GM18868 (cell line): ENCODE results near the gene SMYD4.

Experiments used
- ATAC-seq: cut with Tn5 transposase; IDR thresholded peaks from one replicate; pipeline ENCODE4 v1.9.1; 2021; ENCODE audit warnings: mild to moderate bottlenecking, moderate library complexity; ENCODE audit not compliant: unreplicated experiment

Gene SMYD4

DNA sequence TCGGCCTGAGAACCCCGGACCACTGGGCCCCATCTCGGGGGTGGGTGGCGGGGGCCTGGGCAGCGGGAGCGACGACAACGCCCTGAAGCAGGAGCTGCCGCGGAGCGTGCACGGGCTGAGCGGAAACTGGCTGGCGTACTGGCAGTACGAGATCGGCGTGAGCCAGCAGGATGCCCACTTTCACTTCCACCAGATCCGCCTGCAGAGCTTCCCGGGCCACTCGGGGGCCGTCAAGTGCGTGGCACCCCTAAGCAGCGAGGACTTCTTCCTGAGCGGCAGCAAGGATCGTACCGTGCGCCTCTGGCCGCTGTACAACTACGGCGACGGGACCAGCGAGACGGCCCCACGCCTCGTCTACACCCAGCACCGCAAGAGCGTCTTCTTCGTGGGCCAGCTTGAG is 95.9 kb downstream of the SMYD4 start:
- ATAC-seq = no peak

DNA sequence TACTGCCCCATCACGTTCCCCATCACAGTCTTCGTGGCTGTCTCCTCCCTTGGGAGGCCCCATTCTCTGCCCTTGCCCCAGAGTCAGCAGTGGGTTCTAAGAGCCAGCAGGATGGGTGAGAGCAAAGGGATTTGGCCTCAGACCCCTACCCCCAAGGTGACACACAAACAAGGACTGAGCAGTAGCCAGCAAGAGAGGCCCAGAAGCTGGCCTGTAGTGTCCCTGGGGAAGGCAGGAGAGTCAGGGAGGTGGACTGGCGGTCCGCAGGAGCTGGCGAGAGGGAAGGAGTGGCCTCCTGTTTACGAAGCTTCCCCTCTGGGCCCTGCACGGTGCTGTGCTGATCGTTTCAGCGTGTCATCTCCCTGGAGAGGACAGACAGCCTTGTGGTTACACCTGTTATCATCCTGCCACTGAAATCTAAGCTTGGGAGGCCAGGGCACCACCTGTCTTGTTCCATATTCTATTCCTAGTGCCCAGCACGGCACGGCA is 96.8 kb downstream of the SMYD4 start:
- ATAC-seq = no peak

- no peak for ATAC-seq
Measured at GRCh38 chr17:1732241-1732832, 97.4 kb downstream of the SMYD4 start.

GRCh38 chr17:1731194-1731506 is 98.6 kb downstream of the SMYD4 start:
- ATAC-seq = no peak

- ATAC-seq = no peak
Measured at GRCh38 chr17:1730326-1731193, 99.1 kb downstream of the SMYD4 start.

DNA sequence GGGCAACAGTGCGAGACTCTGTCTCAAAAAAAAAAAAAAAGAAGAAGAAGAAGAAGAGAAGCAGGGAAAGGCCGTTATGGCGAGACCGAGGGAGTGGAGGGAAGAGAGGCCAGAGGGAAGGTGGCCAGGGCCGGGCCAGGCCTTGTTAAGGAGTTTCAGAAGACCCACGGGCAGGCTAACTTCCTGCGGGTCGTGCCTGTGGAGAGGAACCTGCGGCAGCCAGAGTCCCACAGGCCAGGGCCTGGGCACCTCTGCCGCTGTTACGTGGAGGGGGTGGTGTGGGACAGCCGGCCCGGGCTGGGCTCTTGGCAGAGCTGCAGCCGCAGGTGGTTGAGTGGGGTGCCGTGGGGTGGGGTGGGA is 99.8 kb downstream of the SMYD4 start:
- no peak for ATAC-seq
